WTC11 (cell line): ENCODE results near the gene EDA. TPM values are rescaled to one million over a fixed set of nuclear protein-coding genes. Genes with fewer than 3 reads are reported as not detected.

Source experiments
- ATAC-seq: fragments of 200-7000 bp; cut with Tn5 transposase; 2 replicates; pipeline ENCODE4 v1.10.0; 2021; ENCODE audit warnings: mild to moderate bottlenecking, moderate library complexity
- Bru-seq: library from RNA; stranded (reverse); fragments of 400-500 nt; gene quantifications from one replicate; lab custom pipeline; 2021; lab: Mats Ljungman, UMichigan
- CTCF ChIA-PET: fragments of 300-600 bp; sonication (Branson Sonifier 250); formaldehyde crosslinking; loops from one replicate; lab custom pipeline; 2021; ENCODE audit warnings: antibody characterized with exemption; lab: Charles Lee
- POLR2A ChIA-PET: fragments of 350-600 bp; sonication (Branson Sonifier 250); formaldehyde crosslinking; loops from one replicate; lab custom pipeline; 2021; ENCODE audit warnings: antibody characterized with exemption; lab: Charles Lee
- DNase-seq: peaks from one replicate; pipeline ENCODE4 v3.0.0; 2021; ENCODE audit warnings: low spot score
- H3K27ac Mint-ChIP-seq: 2 replicates; pipeline ENCODE4 v1.8.0; 2021; ENCODE audit warnings: mixed read lengths
- H3K27me3 Mint-ChIP-seq: 2 replicates; pipeline ENCODE4 v1.8.0; 2021; ENCODE audit warnings: low read depth, mild to moderate bottlenecking, moderate library complexity, mixed read lengths
- H3K36me3 Mint-ChIP-seq: 2 replicates; pipeline ENCODE4 v1.8.0; 2021; ENCODE audit warnings: mixed read lengths
- H3K4me1 Mint-ChIP-seq: 2 replicates; pipeline ENCODE4 v1.8.0; 2022; ENCODE audit warnings: mixed read lengths
- H3K4me3 Mint-ChIP-seq: 2 replicates; pipeline ENCODE4 v1.8.0; 2021; ENCODE audit warnings: mild to moderate bottlenecking, moderate library complexity, mixed read lengths
- H3K9me3 Mint-ChIP-seq: 2 replicates; pipeline ENCODE4 v1.8.0; 2021; ENCODE audit warnings: mixed read lengths
- ATF1 ChIP-seq: sonication (generic); formaldehyde crosslinking; IDR thresholded peaks from 2 replicates; pipeline ENCODE4 v1.8.1; 2023; ENCODE audit warnings: mild to moderate bottlenecking, moderate library complexity, missing genetic modification reagents
- CDX4 ChIP-seq: fragments of 250-450 bp; sonication (Bioruptor Pico); IDR thresholded peaks from 2 replicates; pipeline ENCODE4 v1.9.0; 2021; ENCODE audit warnings: moderate library complexity, mild to moderate bottlenecking, inconsistent platforms, borderline replicate concordance
- FOXK1 ChIP-seq: sonication (generic); formaldehyde crosslinking; IDR thresholded peaks from 2 replicates; pipeline ENCODE4 v1.8.0; 2022; ENCODE audit warnings: mild to moderate bottlenecking, moderate library complexity, missing genetic modification reagents
- KAT7 ChIP-seq: sonication (generic); formaldehyde crosslinking; IDR thresholded peaks from 2 replicates; pipeline ENCODE4 v1.8.1; 2023; ENCODE audit warnings: missing genetic modification reagents, mild to moderate bottlenecking, borderline replicate concordance
- MLX ChIP-seq: sonication (generic); formaldehyde crosslinking; IDR thresholded peaks from 2 replicates; pipeline ENCODE4 v1.8.1; 2023; ENCODE audit warnings: mild to moderate bottlenecking, missing genetic modification reagents, moderate library complexity
- NFATC4 ChIP-seq: fragments of 250-450 bp; sonication (Bioruptor Pico); IDR thresholded peaks from 2 replicates; pipeline ENCODE4 v1.9.0; 2021; ENCODE audit warnings: mild to moderate bottlenecking
- NFYB ChIP-seq: sonication (generic); formaldehyde crosslinking; conservative IDR thresholded peaks from 2 replicates; pipeline ENCODE4 v1.8.0; 2022; ENCODE audit warnings: low read depth, missing genetic modification reagents
- NR3C1 ChIP-seq: sonication (generic); formaldehyde crosslinking; conservative IDR thresholded peaks from 2 replicates; pipeline ENCODE4 v1.8.1; 2023; ENCODE audit warnings: low read depth, mild to moderate bottlenecking, missing genetic modification reagents
- PRRX2 ChIP-seq: fragments of 250-450 bp; sonication (Bioruptor Pico); IDR thresholded peaks from 2 replicates; pipeline ENCODE4 v1.8.0; 2021; ENCODE audit warnings: mild to moderate bottlenecking
- SMAD4 ChIP-seq: sonication (generic); formaldehyde crosslinking; IDR thresholded peaks from 2 replicates; pipeline ENCODE4 v1.8.0; 2022; ENCODE audit warnings: mild to moderate bottlenecking, missing genetic modification reagents
- SP1 ChIP-seq: sonication (generic); formaldehyde crosslinking; conservative IDR thresholded peaks from 2 replicates; pipeline ENCODE4 v1.8.1; 2022; ENCODE audit warnings: missing genetic modification reagents
- ZNF317 ChIP-seq: sonication (generic); formaldehyde crosslinking; IDR thresholded peaks from 2 replicates; pipeline ENCODE4 v1.8.1; 2023; ENCODE audit warnings: low read depth, mild to moderate bottlenecking, moderate library complexity, missing genetic modification reagents, borderline replicate concordance
- ZNF512 ChIP-seq: sonication (generic); formaldehyde crosslinking; IDR thresholded peaks from 2 replicates; pipeline ENCODE4 v1.8.1; 2022; ENCODE audit warnings: missing genetic modification reagents, borderline replicate concordance
- long read RNA-seq, 3 experiments: library from RNA in 1 of 3; library from capped mRNA in 1 of 3; library from polyadenylated mRNA in 1 of 3; unstranded in 2 of 3; stranded (forward) in 1 of 3; transcript quantifications; one replicate each; pipeline ENCODE4 v2.0.0, GENCODE V29; 2021
- total RNA-seq: library from RNA; stranded (reverse); gene quantifications from 3 replicates; pipeline ENCODE4 v1.2.3, GENCODE V29; 2021
- TF ChIP-seq, protein P1 (sequence below): sonication (generic); formaldehyde crosslinking; IDR thresholded peaks from 2 replicates; pipeline ENCODE4 v1.8.1; 2022; ENCODE audit warnings: mild to moderate bottlenecking, missing genetic modification reagents, moderate library complexity, borderline replicate concordance
- TF ChIP-seq, protein P2 (sequence below): sonication (generic); formaldehyde crosslinking; IDR thresholded peaks from 2 replicates; pipeline ENCODE4 v1.8.0; 2023; ENCODE audit warnings: missing genetic modification reagents, mild to moderate bottlenecking, borderline replicate concordance

Gene EDA
- total RNA-seq (11.3 to 15.1 TPM (median 12.9 TPM) in 3 replicates), Bru-seq, nascent RNA (percentile 54 among the genes with signal in this experiment)
- long read RNA-seq, experiment 1, partial matches to known transcripts = 1 of 18 reads
- long read RNA-seq, experiment 1, other reads (novel, unspliced or antisense) = 17 of 18 reads
- long read RNA-seq, experiment 2, partial matches to known transcripts = 0 of 12 reads
- long read RNA-seq, experiment 2, other reads (novel, unspliced or antisense) = 12 of 12 reads
- long read RNA-seq, experiment 3 = 0 reads

DNA sequence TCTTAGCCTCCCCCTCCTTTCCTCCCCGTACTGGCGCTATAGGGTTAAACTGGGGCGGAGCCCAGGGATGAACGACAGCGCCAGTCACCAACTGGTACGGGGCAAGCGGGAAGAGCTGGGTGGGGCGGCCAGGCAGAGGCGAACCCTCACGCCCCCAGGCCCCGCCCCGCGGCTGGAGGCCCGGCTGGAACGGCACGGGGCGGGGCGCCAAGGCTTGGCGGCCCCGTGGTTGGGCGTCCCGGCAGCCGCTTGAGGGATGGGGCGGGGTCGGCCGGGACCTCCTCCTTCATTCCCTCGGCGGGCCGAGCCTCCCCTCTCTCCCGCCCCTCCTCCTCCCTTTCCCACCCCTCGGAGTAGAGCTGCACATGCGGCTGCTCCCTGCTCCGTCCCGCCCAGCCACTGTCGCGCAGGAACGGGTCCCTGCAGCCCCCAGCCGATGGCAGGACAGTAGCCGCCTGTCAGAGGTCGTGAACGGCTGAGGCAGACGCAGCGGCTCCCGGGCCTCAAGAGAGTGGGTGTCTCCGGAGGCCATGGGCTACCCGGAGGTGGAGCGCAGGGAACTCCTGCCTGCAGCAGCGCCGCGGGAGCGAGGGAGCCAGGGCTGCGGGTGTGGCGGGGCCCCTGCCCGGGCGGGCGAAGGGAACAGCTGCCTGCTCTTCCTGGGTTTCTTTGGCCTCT, at the start of gene EDA:
Gene EDA, plus strand, starts transcription at position 335 of the 678 bp plus-strand sequence.
- ChIA-PET CTCF (interaction anchor here (0.7 to 3.2 kb wide), 4 partner anchors 12 to 480 kb away, joined by 3 to 17 read pairs (median 4); no protein-coding TSS in a partner anchor), POLR2A (interaction anchor here (0.6 to 0.8 kb wide), 3 partner anchors 11 to 80 kb away, joined by 3 to 5 read pairs (median 4); no protein-coding TSS in a partner anchor)
- no peaks in the 10 kb centered on the region for H3K9me3 Mint-ChIP-seq
- peak within 1 kb of the TSS; percentile 78 for H3K4me3 Mint-ChIP-seq
- DNase-seq (peak; percentile 87), ATAC-seq (peak; percentile 97)
- H3K27ac Mint-ChIP-seq = peak within 1 kb of the TSS; percentile 36; the same call in 1 of the 2 replicates
- H3K36me3 Mint-ChIP-seq = no peaks in the 10 kb centered on the region; the same call in 1 of the 2 replicates
- no peak for TF ChIP-seq ZNF512
- TF ChIP-seq FOXK1 = no peak
- TF ChIP-seq NFYB (CRISPR knock-in tag) = peak; percentile 66
- TF ChIP-seq SP1 (CRISPR knock-in tag) = peak; percentile 82
- peaks cover 11% of the 10 kb centered on the region for H3K4me1 Mint-ChIP-seq
- H3K27me3 Mint-ChIP-seq = peaks cover 14% of the 10 kb centered on the region

- peaks cover 5% of the 10 kb centered on the region for H3K36me3 Mint-ChIP-seq
- CTCF ChIA-PET = no interaction called here
- H3K4me1 Mint-ChIP-seq = peaks cover 25% of the 10 kb centered on the region
- no peaks in the 10 kb centered on the region for H3K27me3 Mint-ChIP-seq
- POLR2A ChIA-PET = no interaction called here
- H3K27ac Mint-ChIP-seq = no peak overlapping the region
- H3K4me3 Mint-ChIP-seq = no peak overlapping the region
- peak; percentile 51 for ATAC-seq
- DNase-seq = no peak
- peaks cover 8% of the 10 kb centered on the region for H3K9me3 Mint-ChIP-seq
- no peak for TF ChIP-seq PRRX2 (CRISPR knock-in tag)
- TF ChIP-seq NFATC4 (CRISPR knock-in tag) = no peak
- TF ChIP-seq SMAD4 (CRISPR knock-in tag) = no peak
- TF ChIP-seq NFYB (CRISPR knock-in tag) = no peak
Observed at GRCh38 chrX:69568828-69569227, 47.1 kb upstream of the EDA start.

GRCh38 chrX:69597399-69597798, 18.5 kb upstream of the EDA start:
- TF ChIP-seq CDX4 (CRISPR knock-in tag) = no peak
- no peak for TF ChIP-seq ZNF317
- no peak for TF ChIP-seq NR3C1 (CRISPR knock-in tag)
- TF ChIP-seq NFATC4 (CRISPR knock-in tag) = no peak
- no peak for TF ChIP-seq MLX (CRISPR knock-in tag)
- TF ChIP-seq, protein P1, sequence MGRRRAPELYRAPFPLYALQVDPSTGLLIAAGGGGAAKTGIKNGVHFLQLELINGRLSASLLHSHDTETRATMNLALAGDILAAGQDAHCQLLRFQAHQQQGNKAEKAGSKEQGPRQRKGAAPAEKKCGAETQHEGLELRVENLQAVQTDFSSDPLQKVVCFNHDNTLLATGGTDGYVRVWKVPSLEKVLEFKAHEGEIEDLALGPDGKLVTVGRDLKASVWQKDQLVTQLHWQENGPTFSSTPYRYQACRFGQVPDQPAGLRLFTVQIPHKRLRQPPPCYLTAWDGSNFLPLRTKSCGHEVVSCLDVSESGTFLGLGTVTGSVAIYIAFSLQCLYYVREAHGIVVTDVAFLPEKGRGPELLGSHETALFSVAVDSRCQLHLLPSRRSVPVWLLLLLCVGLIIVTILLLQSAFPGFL (CRISPR knock-in tag) = no peak
- TF ChIP-seq, protein P2, sequence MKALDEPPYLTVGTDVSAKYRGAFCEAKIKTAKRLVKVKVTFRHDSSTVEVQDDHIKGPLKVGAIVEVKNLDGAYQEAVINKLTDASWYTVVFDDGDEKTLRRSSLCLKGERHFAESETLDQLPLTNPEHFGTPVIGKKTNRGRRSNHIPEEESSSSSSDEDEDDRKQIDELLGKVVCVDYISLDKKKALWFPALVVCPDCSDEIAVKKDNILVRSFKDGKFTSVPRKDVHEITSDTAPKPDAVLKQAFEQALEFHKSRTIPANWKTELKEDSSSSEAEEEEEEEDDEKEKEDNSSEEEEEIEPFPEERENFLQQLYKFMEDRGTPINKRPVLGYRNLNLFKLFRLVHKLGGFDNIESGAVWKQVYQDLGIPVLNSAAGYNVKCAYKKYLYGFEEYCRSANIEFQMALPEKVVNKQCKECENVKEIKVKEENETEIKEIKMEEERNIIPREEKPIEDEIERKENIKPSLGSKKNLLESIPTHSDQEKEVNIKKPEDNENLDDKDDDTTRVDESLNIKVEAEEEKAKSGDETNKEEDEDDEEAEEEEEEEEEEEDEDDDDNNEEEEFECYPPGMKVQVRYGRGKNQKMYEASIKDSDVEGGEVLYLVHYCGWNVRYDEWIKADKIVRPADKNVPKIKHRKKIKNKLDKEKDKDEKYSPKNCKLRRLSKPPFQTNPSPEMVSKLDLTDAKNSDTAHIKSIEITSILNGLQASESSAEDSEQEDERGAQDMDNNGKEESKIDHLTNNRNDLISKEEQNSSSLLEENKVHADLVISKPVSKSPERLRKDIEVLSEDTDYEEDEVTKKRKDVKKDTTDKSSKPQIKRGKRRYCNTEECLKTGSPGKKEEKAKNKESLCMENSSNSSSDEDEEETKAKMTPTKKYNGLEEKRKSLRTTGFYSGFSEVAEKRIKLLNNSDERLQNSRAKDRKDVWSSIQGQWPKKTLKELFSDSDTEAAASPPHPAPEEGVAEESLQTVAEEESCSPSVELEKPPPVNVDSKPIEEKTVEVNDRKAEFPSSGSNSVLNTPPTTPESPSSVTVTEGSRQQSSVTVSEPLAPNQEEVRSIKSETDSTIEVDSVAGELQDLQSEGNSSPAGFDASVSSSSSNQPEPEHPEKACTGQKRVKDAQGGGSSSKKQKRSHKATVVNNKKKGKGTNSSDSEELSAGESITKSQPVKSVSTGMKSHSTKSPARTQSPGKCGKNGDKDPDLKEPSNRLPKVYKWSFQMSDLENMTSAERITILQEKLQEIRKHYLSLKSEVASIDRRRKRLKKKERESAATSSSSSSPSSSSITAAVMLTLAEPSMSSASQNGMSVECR (CRISPR knock-in tag) = no peak
- TF ChIP-seq KAT7 = no peak
- TF ChIP-seq FOXK1 = no peak
- TF ChIP-seq ATF1 (CRISPR knock-in tag) = no peak
- DNase-seq (no peak), ATAC-seq (no peak)
- Mint-ChIP-seq H3K27me3 (peaks cover 13% of the 10 kb centered on the region), H3K4me1 (no peaks in the 10 kb centered on the region), H3K4me3 (no peak overlapping the region), H3K9me3 (no peaks in the 10 kb centered on the region), H3K27ac (no peak overlapping the region), H3K36me3 (no peaks in the 10 kb centered on the region)
- POLR2A ChIA-PET = no interaction called here
- CTCF ChIA-PET = no interaction called here
